Glomerular endothelial cell (primary cell): Measurements from ENCODE around the gene ARRB1. TPM values are rescaled to one million over a fixed set of nuclear protein-coding genes. Genes with fewer than 3 reads are reported as not detected.
"Not testable (repeated sequence)": the region's sequence is repeated elsewhere in the genome, so short reads cannot be mapped to it uniquely, and the experiment has no call there.

Source experiments
- DNase-seq: peaks from one replicate; pipeline ENCODE4 v3.0.0-alpha.2; 2011; ENCODE audit warnings: low read depth, low spot score; ENCODE audit errors: extremely low read depth
- total RNA-seq: library from RNA; depleted of rRNA; stranded (reverse); fragments of >200 nt; gene quantifications from 2 replicates; pipeline ENCODE4 v1.2.3, GENCODE V29; 2015

The ARRB1 gene
- total RNA-seq, 1 donor from 2014 or later: 224 TPM

DNA sequence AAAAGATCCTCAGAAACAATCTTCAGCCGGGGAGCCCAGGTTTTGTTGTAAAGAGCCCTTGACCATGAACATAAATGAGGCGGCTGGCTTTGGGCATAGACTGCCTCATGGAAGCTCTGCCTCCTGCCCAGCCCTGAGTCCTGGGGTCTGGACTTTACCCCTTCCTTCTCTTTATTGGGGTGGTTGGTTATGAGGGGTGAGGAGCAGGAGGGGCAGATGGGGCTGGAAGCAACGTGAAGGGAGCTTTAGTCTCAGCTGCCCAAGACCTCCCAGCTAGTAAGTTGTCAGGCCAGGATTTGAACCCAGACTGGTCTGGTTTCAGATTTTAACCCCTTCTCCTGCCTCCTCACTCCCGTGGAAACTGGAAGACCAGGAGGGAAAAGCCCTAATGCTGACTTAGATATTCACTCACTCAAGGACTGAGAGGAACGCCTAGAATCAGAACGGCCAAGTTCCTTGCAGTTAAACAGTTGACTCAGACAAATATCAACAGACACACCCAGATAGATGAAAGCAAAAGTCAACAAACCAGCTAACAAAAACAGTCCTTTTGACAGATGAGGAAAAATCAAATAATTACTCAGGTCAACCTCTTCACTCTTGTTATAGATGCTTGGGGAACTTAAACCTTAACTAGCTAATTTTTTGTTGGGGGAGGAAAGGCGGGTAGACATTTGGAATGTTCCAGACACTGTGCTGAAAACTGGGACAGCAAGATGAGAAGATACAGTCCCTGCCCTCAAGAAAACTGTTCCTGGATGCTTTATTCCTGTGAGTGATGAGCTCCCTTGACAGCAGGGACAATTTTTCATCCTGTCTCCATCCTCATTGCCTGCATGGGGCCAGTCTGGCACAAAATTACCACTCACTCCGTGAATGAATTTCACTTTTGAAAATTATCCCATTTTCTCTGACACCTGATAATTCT, 20.8 kb upstream of the ARRB1 start:
- no peak for DNase-seq

DNA sequence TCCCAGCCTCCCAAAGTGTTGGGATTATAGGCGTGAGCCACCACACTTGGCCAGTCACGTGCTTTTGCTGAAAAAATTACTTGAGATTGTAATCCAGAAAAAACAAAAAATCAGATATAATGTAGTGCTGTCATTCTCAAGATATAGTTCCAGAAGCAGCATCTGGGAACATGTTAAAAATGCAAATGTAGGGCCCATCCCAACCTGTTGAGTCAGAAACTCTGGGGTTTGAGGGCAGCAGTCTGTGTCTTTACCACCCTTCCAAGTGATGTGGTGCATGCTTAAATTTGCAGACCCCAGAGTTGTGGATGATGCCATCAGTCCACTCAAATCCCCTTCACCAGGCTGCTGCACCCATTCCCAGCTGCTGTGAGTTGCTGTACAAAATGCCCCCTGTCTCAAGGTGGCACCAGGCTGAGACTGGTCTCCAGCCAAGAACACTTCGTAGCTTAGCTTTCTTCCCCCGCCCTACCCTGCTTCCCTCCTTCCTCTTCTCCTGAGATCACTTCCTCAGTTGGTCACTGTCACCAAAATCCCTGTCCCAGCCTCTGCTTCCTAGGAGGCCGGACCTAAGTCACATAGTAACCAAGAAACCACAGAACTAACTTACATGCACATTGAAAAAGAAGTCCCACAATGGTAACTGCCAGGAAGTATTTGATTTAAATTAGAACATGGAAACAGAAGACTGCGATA, 18.2 kb upstream of the ARRB1 start:
- DNase-seq: no peak

DNA sequence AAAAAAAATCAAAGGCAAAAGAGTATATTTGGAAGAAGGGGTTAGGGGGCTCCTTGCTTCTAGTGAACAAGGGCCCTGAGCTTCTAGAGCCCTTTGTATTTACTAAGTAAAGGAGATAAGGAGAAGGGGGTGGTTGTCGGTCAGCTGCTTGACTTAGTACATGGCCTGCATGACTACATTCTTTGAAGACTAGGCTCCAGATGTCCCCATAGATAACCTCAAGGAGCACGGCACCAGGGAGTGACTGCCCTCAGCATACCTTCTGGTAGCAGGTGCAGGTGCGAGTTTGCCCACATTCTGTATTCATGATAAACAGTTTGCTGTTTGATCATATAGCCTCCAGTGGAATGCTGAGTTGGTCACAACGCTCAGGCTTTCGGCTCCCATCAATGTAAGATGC, 15.4 kb upstream of the ARRB1 start:
- DNase-seq: not testable (repeated sequence)

DNA sequence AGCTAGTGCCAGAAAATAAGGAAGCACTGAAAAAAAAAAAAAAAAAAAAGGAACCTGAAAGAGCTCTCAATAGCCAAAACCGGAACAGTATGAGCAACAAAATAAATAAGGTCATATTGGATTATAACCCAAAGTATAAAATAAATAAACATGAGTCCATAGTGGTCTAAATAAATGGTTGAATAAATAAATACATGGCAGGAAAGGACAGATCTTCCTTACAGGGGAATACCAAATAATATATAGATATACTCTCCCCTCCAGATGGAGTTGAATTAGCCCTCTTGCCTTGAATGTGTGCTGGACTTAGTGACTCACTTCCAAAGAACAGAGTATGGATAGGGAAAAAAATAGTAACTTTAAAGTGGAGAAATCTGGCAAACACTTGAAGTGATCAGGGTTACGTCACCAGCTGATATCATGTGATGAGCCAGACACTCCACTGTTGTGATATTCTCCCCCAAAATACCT, 14.3 kb upstream of the ARRB1 start:
- no peak for DNase-seq

DNA sequence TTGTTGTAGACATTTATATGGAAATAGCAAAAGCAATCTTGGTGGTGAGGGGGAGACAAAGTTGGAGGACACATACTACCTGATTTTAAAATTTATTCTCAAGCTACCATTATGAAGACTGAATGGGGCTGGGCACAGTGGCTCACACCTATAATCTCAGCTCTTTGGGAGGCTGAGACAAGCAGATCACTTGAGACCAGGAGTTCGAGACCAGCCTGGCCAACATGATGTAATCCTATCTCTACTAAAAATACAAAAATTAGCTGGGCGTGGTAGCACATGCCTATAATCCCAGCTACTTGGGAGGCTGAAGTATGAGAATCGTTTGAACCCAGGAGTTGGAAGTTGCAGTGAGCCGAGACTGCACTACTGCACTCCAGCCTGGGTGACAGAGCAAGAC, 10.8 kb upstream of the ARRB1 start:
- DNase-seq: not testable (repeated sequence)

DNA sequence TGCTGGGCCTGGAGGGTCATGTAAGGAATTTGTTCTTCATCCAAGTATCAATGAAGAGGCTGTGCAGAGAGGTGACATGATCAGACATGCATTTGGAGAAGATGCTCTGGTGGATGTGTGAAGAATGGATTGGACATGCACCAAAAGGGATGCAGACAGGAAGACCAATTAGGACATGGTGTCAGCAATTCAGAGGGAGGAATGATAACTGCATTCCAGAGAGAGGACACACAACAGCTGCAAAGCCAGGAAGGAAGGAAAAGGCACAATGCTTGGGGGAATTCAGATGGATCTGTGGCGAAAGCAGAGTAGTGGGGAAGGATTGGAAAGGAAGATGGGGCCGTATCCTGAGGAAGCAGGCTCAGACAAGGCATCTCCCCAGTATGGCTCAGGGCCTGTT, 5.2 kb upstream of the ARRB1 start:
- DNase-seq: no peak

DNA sequence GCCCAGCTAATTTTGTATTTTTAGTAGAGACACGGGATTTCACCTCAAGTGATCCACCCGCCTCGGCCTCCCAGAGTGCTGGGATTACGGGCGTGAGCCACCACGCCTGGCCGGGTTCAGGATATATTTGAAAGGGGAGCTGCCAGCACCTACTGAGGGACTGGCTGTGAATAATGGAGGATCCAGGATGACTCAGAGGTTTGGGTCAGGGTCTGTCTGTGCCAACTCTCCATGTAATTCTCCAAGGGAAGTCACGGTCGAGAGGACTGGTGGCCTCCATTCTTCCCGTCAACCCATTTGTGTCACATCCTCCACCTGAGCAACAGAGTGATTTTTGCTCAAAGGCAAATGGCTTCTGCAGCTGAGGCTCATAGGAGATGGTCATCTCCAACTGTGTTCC, 3.6 kb upstream of the ARRB1 start:
- DNase-seq: no peak

DNA sequence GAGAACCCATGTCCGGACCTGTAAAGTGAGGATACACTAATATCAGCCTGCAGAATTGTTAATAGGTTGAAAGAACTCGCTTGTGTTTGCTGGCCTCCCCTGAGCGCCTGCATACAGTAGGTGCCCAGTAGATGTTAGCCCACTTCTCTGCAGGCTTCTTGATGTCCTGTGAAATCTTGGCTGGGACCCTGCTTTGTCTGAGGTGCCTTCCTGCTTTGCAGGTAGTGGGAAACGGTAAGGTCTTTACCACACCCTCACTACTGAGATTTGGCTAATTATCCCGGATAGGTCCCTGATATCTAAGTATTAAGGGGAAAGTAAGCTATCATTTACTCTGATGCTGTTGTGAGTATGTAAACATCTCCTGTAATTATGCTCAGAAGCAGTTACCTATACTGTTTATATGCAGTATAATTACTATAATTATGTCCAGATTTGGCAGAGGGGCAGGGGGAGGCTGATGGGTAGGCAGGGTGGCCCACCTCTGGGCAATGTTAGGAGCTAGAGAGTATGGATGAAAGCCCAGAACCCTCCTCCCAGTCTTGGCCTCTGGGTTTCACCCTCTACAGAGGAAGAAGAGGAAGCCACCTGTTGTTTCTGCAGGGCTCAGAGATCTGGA, 1.2 kb upstream of the ARRB1 start:
- no peak for DNase-seq

DNA sequence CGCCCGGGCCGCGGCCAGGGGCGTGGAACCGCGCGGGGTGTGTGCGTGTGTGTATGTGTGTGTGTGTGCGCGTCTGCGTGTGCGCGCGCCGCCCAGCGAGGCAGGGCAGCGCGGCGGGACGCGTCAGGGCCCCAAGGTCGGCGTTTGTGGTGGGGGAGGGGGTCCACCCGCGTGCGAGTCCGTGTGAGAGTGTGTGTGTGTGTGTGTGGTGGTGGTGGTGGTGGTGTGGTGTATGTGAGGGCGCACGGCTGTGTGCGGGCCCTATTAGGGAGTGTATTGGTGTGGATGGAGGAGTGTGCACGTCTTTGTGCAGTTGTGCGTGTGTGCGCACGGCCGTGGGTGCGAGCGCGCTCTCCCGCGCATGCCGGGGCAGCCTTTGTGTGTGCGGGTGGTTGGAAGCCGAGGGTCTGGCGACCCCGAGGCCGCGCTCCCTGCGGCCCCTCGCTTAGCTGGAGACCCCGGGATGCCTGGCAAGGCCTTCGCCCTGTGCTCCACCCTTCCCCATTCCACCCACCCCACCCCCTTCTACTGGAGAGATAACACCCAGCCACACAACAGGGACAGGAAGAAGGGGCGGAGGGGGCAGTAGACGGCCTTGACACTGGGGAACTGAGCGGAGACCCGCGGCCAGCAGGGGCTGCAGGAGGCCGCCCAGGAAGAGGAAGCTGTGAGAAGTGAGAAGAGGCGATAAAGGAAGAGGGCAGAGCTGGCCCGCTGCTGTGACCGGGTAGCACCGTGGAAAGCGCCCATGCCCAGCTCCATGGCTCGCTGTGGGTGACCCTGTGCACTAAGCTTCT, 528 bp upstream of the ARRB1 start:
- DNase-seq: no peak

DNA sequence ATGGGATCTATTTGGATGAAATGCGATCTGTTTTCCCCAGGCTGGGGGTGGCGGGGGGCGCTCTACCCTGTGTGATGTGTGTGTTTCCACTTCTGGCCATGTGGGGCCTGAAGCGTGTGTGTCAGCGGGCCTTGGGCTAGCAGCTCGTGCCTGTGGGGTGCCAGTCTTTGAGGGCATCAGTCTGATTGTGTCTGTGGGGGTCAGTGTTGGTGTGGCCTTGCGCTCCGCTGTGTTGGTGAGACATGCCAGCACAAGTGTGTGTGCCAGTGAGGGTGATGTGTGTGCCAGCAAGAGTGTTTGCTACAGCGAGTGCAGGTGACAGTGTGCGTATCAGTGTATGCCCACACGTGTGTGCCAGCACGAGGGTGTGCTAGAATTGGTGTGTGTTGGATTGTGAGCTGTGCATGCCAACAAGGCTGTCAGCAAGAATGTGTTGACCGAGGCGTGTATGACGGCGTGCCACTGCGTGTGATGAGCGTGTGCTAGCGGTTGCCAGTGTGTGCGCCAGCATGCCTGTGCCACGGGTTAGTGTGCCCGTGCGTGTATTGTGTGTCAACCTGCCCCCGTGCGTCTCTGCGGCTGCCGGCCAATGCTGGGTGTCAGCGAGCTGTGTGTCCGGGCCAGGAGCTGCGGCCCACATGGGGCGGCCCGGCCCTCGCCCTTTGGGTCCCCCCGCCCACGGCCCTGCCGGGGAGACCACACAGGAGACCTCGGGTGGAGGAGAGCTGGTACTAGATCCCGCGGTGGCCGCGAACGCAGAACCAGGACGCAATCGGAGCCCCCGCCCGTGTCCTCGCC, 519 bp downstream of the ARRB1 start:
- no peak for DNase-seq

DNA sequence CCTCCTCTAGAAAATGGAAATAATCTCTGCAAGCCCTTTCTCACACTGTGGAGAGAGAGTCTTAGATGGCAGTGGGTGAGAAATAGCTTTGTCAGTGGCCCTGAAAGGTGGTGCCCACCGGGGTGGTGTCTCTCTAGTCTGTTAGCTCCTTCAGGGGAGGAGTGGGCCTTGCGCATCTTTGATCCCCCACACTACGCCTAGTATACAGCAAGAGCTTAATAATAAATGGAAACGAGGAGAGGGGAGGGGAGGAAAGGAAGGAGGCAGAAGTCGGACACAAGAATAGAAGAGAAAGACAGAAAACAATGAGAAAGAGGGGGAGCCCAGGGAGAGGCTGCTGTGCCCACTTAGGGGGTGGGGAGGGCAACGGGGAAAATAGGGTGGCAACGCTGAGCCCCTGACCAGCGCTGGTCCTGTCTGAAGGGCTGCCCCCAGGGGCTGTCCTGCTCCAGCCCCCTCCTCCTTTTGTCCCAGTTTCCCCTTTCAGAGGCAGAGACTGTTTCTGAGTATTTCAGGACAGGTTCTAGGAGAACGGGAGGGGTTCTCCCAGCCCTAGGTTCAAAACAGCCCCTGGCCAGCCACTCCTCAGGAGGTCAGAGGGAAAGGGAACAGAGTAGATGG, 1.2 kb downstream of the ARRB1 start:
- DNase-seq: no peak

DNA sequence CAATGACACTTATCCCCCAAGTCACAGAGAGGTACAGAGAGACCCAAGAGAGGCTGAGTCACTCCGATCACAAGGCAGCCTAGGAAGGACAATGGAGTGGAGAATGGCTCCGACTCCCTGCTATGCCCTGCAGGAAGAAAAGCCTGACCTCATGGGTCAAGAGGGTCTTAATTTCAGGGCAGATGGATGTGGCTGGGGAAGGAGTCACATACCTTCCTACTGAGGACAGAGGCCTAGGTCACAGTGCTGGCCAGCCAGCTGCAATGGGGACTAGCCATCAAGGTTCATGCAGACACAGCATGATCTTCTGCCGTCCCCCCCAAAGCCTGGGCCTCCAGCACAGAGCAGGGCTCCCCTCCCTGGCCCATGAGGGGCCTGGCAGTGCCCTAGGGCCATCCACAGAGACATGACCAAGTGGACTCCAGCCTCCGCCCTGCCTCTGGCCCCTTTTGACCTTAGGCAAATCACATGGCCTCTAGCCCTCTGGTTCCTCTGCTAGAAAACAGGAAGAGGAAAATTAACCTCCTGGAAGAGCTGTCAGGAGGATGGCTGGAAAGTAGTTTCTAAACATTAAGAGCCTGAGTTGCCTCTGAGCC, 1.8 kb downstream of the ARRB1 start:
- no peak for DNase-seq

DNA sequence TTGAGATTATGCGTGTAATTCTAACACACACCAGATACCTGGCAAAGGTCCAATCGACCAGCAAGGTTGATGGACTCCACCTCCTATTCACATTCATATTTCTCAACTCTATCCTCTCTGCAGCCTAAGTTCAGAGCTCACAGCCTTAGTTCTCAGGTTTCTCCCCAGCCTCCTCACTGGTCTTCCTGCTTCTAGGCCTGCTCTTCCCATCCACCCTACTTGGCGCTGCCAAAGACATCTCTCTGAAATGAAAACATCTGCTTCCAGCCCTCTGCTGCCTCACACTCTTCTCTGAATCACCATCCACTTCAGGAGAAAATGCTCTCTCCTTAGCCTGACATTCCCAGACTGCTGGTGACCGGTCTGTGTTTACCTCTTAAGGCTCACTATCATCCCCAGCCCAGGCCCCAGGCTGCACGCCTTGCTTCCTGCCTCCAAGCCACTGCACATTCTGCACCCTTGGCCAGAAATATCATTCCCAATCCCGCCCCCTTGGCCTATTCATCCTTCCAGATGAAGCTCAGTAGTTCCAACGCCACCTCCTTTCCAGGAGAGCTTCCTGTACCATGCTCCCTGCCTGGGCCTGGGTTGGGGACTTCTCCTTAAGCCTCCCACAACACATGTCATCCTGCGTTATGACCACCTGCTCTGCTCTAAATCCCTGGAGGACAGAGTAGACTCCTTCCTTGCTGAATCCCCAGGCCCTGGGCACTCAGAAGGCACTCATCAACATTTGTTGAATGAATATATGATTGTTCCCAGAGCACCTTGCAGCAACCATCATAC, 3.5 kb downstream of the ARRB1 start:
- no peak for DNase-seq

DNA sequence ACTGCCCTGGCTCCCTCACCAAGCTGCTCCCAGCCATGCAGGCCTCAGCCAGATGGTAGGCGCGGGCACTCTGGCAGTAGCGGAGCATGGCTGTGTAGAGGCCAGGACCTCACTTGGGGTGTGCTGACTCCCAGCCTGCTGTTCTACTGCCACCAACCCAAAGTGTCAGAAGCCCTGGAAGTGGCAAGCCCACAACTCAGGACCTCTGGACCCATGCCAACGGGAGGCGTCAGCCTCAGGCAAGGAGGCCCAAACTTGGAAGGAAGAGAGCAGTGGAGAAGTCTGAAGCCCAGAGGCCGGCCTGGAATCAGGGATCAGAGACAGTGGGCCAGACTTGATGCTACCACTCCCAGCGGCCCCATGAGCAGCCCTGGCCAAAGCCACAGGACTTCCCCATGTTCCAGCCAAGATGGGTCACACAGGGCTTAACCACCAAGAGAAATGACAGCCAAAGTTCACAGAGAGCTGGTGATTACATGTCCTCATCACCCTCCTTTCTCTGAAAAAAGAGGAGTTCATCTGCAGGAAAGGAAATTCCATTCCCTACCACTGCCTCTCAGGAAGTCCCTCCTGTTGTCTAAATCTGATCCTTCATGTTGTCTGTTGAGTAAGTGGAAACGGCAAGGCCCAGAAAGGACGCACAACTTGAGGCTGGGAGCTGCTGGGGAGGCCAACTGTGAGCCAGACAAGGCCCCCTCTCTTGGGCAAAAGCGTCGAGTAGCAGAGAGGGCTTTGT, 4.4 kb downstream of the ARRB1 start:
- DNase-seq: no peak

DNA sequence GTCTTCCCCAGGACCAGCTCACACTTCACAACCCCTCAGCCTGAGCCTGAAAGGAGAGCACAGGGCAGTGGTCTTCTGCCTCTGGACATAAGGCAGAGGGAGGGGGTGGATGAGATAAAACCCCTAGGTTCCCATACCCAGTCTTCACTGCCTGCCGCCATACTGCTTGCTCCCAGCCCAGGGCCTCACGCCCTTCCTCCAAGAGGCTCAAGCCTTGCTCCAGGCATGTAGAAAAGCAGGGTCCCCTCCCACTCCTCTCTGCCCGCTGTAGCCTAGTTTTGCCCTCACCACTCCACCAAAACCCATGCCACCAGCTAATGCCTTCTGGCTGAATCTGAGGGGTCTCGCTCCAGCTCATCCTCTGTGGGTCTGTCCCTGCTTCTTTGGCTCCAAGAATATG, 5.2 kb downstream of the ARRB1 start:
- DNase-seq: no peak

DNA sequence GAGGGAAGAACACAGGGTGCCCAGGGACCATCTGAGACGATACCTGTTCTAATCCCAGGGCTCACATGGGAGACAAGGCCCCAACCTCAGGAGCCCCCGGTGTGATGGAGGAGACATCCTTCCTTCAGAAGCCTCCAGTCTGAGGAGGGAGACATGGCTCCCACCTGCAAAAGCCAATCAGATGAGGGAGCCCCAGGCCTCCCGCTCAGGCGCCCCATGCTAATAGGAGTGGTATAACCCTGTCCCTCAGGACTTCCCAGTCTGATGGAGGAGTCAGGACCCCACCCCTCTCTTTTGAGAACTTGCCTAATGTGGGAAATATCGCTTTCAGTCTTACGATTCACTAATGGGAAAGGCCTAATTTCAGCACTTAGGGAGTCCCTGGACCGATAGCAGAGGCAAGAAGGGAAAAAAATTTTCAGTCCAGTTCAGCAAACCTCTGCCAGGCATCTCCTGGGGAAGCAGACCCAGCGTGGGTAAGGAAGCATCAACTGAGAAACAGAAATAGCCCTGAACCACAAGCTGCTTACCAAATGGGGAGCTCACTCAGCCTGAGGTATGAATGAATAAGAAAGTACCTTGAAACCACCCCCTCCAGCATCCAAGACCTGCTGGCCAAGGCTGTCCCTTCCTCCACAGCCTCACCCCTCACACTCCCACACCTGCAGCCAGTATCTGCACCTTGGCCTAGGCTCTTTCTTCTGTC, 5.9 kb downstream of the ARRB1 start:
- DNase-seq: no peak
